Stimulated activated CD8-positive, alpha-beta memory T cell treated with anti-CD3 and anti-CD28 coated beads, Interleukin-4, amount 100 ng/mL, for 4 hours (primary cell): ENCODE measurements around the gene GPC5.
"Not testable (repeated sequence)": the region's sequence is repeated elsewhere in the genome, so short reads cannot be mapped to it uniquely, and the experiment has no call there.

Experiments used
- DNase-seq, 2 donors: peaks; one replicate each; pipeline ENCODE4 v3.0.0-alpha.2; 2020; ENCODE audit warnings: low read depth in 2 of 2, low spot score in 1 of 2

The GPC5 gene

GRCh38 chr13:92433963-92434362, 1035.5 kb downstream of the GPC5 start:
- DNase-seq: no peak

- no peak for DNase-seq
Observed at GRCh38 chr13:92436924-92437323, 1038.5 kb downstream of the GPC5 start.

GRCh38 chr13:92444244-92444643, 1045.8 kb downstream of the GPC5 start:
- DNase-seq: no peak

GRCh38 chr13:92451060-92451459, 1052.6 kb downstream of the GPC5 start:
- no peak for DNase-seq

- no peak for DNase-seq
Observed at GRCh38 chr13:92452840-92453239, 1054.4 kb downstream of the GPC5 start.

- DNase-seq: no peak
Observed at GRCh38 chr13:92459306-92459705, 1060.9 kb downstream of the GPC5 start.

GRCh38 chr13:92460479-92460878, 1062.1 kb downstream of the GPC5 start:
- DNase-seq: no peak

GRCh38 chr13:92461402-92461801, 1063.0 kb downstream of the GPC5 start:
- DNase-seq: no peak

GRCh38 chr13:92461831-92462230, 1063.4 kb downstream of the GPC5 start:
- no peak for DNase-seq

GRCh38 chr13:92463134-92463533, 1064.7 kb downstream of the GPC5 start:
- DNase-seq: no peak

- no peak for DNase-seq
Observed at GRCh38 chr13:92473765-92474475, 1075.5 kb downstream of the GPC5 start.

GRCh38 chr13:92480387-92480786, 1082.0 kb downstream of the GPC5 start:
- DNase-seq: no peak

- not testable (repeated sequence) for DNase-seq
Observed at GRCh38 chr13:92482790-92483189, 1084.4 kb downstream of the GPC5 start.

GRCh38 chr13:92483894-92484293, 1085.5 kb downstream of the GPC5 start:
- no peak for DNase-seq

GRCh38 chr13:92487238-92487637, 1088.8 kb downstream of the GPC5 start:
- no peak for DNase-seq

- DNase-seq: no peak
Observed at GRCh38 chr13:92488249-92488852, 1089.9 kb downstream of the GPC5 start.

GRCh38 chr13:92491839-92492238, 1093.4 kb downstream of the GPC5 start:
- DNase-seq: no peak

- DNase-seq: no peak
Observed at GRCh38 chr13:92494915-92495314, 1096.5 kb downstream of the GPC5 start.

- no peak for DNase-seq
Observed at GRCh38 chr13:92500192-92500591, 1101.8 kb downstream of the GPC5 start.

- DNase-seq: no peak
Observed at GRCh38 chr13:92510416-92510815, 1112.0 kb downstream of the GPC5 start.

GRCh38 chr13:92512852-92513251, 1114.4 kb downstream of the GPC5 start:
- DNase-seq: no peak

GRCh38 chr13:92513672-92514071, 1115.3 kb downstream of the GPC5 start:
- DNase-seq: no peak
